Measurements from ENCODE around the gene CAMK2N1. TPM values are rescaled to one million over a fixed set of nuclear protein-coding genes. Genes with fewer than 3 reads are reported as not detected.
"Not testable (repeated sequence)": the region's sequence is repeated elsewhere in the genome, so short reads cannot be mapped to it uniquely, and the experiment has no call there.

The CAMK2N1 gene
- total RNA-seq, 3 donors from 2014 or later, result 162 to 274 (median 163) TPM

GRCh38 chr1:20528221-20528620, 42.2 kb upstream of the CAMK2N1 start:
- Histone ChIP-seq H3K9me3 (no peaks in the 10 kb centered on the region), H3K4me3 (no peak overlapping the region), H3K36me3 (ENCODE audit: low read depth) (no peaks in the 10 kb centered on the region), H3K4me1 (ENCODE audit: low read depth) (no peaks in the 10 kb centered on the region)
- ATAC-seq, result no peak
- DNase-seq, result no peak
- TF ChIP-seq, protein P1, sequence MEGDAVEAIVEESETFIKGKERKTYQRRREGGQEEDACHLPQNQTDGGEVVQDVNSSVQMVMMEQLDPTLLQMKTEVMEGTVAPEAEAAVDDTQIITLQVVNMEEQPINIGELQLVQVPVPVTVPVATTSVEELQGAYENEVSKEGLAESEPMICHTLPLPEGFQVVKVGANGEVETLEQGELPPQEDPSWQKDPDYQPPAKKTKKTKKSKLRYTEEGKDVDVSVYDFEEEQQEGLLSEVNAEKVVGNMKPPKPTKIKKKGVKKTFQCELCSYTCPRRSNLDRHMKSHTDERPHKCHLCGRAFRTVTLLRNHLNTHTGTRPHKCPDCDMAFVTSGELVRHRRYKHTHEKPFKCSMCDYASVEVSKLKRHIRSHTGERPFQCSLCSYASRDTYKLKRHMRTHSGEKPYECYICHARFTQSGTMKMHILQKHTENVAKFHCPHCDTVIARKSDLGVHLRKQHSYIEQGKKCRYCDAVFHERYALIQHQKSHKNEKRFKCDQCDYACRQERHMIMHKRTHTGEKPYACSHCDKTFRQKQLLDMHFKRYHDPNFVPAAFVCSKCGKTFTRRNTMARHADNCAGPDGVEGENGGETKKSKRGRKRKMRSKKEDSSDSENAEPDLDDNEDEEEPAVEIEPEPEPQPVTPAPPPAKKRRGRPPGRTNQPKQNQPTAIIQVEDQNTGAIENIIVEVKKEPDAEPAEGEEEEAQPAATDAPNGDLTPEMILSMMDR (IDR thresholded peaks at IDR 0.05), result no peak
- intact Hi-C loops (cut with DNase I, micrococcal nuclease), result loop anchor here in 1 of 2 donors (10.0 kb wide), 1 partner anchor 117 kb away; no protein-coding TSS in a partner anchor

GRCh38 chr1:20526267-20526666, 40.3 kb upstream of the CAMK2N1 start:
- no peaks in the 10 kb centered on the region for H3K9me3 ChIP-seq
- no peak for ATAC-seq
- no peak overlapping the region for H3K4me3 ChIP-seq
- no peak for DNase-seq
- no peaks in the 10 kb centered on the region for H3K36me3 ChIP-seq (ENCODE audit: low read depth)
- intact Hi-C loops (cut with DNase I, micrococcal nuclease), result loop anchor here in 1 of 2 donors (10.0 kb wide), 1 partner anchor 119 kb away; no protein-coding TSS in a partner anchor
- no peaks in the 10 kb centered on the region for H3K4me1 ChIP-seq (ENCODE audit: low read depth)
- TF ChIP-seq, protein P1 (IDR thresholded peaks at IDR 0.05), result no peak

GRCh38 chr1:20521960-20522861, 36.2 kb upstream of the CAMK2N1 start:
- peak in 2 of 3 donors; percentile 56 to 92 for DNase-seq
- Histone ChIP-seq H3K4me3 (no peak overlapping the region), H3K36me3 (ENCODE audit: low read depth) (no peaks in the 10 kb centered on the region), H3K4me1 (ENCODE audit: low read depth) (no peaks in the 10 kb centered on the region), H3K9me3 (no peaks in the 10 kb centered on the region)
- TF ChIP-seq, protein P1 (IDR thresholded peaks at IDR 0.05), result peak; percentile 69
- intact Hi-C loops (cut with DNase I, micrococcal nuclease), result loop anchor here (5.0 to 10.0 kb wide), 2 partner anchors 110 to 123 kb away; partner anchors contain the start of gene PINK1 (in 1 of the 2)
- ATAC-seq, result peak; percentile 90

DNA sequence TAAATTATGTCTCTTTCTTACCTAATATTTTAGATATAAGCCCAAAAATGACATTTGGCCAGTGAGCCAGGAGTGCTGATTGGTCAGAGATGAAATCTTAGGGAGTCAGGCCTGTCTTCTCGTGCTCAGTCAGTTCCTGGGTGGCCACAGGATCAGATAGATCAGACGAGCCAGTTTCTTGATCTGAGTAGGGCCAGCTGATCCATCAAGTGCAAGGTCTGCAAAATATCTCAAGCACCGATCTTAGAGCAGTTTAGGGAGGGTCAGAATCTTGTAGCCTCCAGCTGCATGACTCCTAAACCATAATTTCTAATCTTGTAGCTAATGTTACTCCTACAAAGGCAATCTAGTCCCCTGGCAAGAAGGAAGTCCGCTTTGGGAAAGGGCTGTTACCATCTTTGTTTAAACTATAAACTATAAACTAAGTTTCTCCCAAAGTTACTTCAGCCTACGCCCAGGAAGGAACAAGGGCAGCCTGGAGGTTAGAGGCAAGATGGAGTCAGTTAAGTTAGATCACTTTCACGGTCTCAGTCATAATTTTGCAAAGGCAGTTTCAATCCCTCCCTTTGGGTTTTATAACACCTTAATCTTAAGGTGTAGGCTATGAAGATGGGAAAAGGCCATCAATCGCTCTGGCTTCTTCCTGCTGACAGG, 33.7 kb upstream of the CAMK2N1 start:
- not testable (repeated sequence) for DNase-seq; H3K9me3 ChIP-seq; ATAC-seq; H3K36me3 ChIP-seq (ENCODE audit: low read depth); H3K4me1 ChIP-seq (ENCODE audit: low read depth); H3K4me3 ChIP-seq
- intact Hi-C loops (cut with DNase I, micrococcal nuclease), result loop anchor here (5.0 to 10.0 kb wide), 2 partner anchors 113 to 125 kb away; partner anchors contain the start of gene PINK1 (in 1 of the 2)

- H3K4me1 ChIP-seq (ENCODE audit: low read depth), result peaks cover 5% of the 10 kb centered on the region
- H3K36me3 ChIP-seq (ENCODE audit: low read depth), result no peaks in the 10 kb centered on the region
- H3K9me3 ChIP-seq, result no peaks in the 10 kb centered on the region
- no peak overlapping the region for H3K4me3 ChIP-seq
- no peak for DNase-seq
- TF ChIP-seq, protein P1 (IDR thresholded peaks at IDR 0.05), result no peak
- intact Hi-C loops (cut with DNase I, micrococcal nuclease), result no loop called here
- ATAC-seq, result no peak
Measured at GRCh38 chr1:20511518-20512428, 25.8 kb upstream of the CAMK2N1 start.

All from mucosa of descending colon (tissue), 3 donors.